Esophagus muscularis mucosa (tissue), 3 donors: ENCODE data around the gene MFSD6.

Experiments
- EP300 ChIP-seq: sonication (generic); formaldehyde crosslinking; IDR thresholded peaks from one replicate; pipeline ENCODE4 v1.6.1; 2017; ENCODE audit warnings: antibody characterized with exemption
- TF ChIP-seq, protein P1 (sequence below), 3 experiments: fragments of 200-600 bp in 2 of 3; fragments of 450-650 bp in 1 of 3; sonication (generic) in 2 of 3; IDR thresholded peaks; one replicate each; pipeline ENCODE4 v1.5.1; 2017 to 2019; ENCODE audit warnings: antibody characterized with exemption in 3 of 3, mild to moderate bottlenecking in 2 of 3, moderate library complexity in 1 of 3

DNA sequence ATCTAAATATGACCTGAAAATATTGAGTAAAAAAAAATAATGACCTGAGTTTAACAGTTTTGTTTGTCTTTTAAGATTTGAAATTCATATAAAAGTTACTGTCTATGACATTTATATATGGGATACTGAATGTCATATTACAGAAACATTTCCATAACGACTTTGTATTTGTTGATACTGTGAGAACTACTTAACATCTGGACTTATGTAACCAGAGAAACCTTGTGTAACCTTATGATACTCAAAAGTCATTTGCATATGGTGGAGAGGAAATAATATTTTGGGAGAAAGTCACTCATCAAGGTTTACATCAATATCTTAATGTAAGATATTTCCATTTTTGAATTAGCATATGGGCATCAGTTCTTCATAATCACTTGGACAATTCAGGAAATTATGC is 12.6 kb downstream of the MFSD6 start:
- TF ChIP-seq, protein P1, sequence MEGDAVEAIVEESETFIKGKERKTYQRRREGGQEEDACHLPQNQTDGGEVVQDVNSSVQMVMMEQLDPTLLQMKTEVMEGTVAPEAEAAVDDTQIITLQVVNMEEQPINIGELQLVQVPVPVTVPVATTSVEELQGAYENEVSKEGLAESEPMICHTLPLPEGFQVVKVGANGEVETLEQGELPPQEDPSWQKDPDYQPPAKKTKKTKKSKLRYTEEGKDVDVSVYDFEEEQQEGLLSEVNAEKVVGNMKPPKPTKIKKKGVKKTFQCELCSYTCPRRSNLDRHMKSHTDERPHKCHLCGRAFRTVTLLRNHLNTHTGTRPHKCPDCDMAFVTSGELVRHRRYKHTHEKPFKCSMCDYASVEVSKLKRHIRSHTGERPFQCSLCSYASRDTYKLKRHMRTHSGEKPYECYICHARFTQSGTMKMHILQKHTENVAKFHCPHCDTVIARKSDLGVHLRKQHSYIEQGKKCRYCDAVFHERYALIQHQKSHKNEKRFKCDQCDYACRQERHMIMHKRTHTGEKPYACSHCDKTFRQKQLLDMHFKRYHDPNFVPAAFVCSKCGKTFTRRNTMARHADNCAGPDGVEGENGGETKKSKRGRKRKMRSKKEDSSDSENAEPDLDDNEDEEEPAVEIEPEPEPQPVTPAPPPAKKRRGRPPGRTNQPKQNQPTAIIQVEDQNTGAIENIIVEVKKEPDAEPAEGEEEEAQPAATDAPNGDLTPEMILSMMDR (IDR thresholded peaks at IDR 0.05) = no peak
- no peak for TF ChIP-seq EP300
